ENCODE data around the gene MBD4.

- TF ChIP-seq TEAD4 (IDR thresholded peaks at IDR 0.05), result no peak
- TF ChIP-seq RAD21 (IDR thresholded peaks at IDR 0.05; ENCODE audit: low read depth), result no peak
- no peak for TF ChIP-seq TCF12 (IDR thresholded peaks at IDR 0.05; ENCODE audit: low read depth)
These were observed 55.0 kb downstream of the MBD4 start for GRCh38 chr3:129384594-129385323.
